GM10266 (cell line): ENCODE data around the gene PISD.
"Not testable (repeated sequence)": the region's sequence is repeated elsewhere in the genome, so short reads cannot be mapped to it uniquely, and the experiment has no call there.

Source experiments
- DNase-seq: peaks from one replicate; pipeline ENCODE4 v3.0.0; 2012; ENCODE audit errors: extremely low spot score
- TF ChIP-seq, protein P1 (sequence below): IDR thresholded peaks from 2 replicates; pipeline ENCODE4 v1.5.1; 2012; ENCODE audit warnings: mild to moderate bottlenecking, low read depth; ENCODE audit not compliant: control insufficient read depth, insufficient read depth; ENCODE audit errors: missing control alignments

PISD gene

DNA sequence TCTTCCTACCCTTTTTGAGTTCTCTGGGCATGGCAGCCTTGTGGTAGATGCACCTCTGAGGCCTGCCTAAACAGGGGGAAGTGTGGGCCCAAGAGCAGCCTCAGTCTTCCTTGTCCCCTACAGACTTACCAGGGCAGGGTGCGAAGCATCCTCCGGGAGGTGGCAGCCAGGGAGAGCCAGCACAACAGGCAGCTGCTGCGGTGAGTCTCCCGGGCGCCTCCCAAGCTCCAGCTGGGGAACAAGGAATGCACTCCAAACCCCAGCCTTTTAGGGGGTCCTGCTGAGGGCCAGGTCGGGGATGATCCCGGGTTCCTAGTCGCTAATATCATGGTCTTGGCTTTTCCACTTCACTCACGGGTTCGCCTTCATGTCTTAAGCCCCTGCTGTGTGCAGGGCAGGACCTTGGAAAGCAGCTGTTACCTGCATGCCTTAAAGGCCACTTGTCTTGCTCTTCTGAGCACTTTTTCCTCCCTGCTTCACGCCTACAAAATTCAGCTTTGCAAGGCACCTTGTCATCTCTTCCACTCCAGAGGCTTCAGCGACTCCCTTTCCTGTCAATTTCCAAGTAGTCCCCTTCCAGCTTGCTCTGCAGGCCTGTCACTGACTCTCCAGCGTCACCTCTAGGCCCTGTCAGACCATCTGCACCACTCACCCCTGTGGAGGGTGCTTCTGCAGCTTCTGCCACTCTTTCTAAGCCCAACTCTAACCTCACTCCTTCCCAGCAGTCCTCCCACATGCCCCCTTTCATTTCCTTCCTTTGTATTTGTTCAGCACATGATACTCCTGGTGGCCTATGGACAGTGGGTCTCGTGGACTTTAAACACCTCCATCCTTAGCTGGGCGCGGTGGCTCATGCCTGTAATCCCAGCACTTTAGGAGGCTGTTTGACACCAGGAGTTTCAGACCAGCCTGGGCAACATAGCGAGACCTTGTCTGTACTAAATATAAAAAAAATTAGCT lies 57.0 kb downstream of the PISD start:
- TF ChIP-seq, protein P1, sequence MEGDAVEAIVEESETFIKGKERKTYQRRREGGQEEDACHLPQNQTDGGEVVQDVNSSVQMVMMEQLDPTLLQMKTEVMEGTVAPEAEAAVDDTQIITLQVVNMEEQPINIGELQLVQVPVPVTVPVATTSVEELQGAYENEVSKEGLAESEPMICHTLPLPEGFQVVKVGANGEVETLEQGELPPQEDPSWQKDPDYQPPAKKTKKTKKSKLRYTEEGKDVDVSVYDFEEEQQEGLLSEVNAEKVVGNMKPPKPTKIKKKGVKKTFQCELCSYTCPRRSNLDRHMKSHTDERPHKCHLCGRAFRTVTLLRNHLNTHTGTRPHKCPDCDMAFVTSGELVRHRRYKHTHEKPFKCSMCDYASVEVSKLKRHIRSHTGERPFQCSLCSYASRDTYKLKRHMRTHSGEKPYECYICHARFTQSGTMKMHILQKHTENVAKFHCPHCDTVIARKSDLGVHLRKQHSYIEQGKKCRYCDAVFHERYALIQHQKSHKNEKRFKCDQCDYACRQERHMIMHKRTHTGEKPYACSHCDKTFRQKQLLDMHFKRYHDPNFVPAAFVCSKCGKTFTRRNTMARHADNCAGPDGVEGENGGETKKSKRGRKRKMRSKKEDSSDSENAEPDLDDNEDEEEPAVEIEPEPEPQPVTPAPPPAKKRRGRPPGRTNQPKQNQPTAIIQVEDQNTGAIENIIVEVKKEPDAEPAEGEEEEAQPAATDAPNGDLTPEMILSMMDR: no peak
- DNase-seq: no peak

DNA sequence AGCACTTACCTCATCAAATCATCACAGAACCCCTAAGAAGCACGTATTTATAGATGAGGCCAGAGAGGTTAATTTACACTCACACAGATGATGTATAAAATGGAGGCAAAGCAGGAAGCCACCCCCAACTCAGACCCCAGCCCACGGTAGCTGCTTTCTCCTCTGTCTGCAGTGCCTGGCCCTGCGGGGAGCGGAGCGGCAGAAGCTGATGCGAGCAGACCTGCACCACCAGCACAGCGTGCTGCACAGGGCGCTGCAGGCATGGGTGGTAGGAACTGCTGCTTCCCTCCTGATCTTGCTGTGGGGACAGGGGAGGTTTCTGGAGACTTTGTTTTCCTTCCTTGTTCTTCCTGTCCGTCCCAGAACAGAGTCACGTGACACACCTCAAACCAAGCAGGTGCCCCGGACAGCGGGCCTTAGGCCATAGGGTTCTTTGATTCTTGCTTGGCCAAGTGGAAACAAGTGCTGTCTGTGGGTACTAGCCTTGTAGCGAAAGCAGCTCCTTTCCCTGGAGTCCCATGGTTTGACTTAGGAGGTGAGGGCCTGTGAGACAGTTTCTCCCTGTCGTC lies 57.8 kb downstream of the PISD start:
- TF ChIP-seq, protein P1: no peak
- DNase-seq: no peak

DNA sequence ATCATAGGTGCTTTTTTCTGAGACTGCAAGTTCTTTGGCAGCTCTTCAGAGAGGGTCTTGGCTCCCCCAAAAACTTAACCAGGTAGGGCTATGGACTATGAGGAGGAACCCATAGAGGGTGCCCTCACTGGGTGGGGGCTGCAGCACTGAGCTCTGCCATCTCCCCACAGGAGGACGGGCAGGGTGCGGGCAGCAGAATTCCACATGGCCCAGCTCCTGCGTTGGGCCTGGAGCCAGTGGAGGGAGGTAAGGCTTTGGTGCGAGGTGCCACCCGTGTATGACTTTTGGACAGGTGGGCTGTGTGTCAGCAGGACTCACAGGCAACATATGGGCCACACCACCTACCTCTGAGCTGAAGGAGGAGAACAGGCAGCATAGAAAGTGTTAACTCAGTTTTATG lies 58.4 kb downstream of the PISD start:
- no peak for DNase-seq
- TF ChIP-seq, protein P1: no peak

DNA sequence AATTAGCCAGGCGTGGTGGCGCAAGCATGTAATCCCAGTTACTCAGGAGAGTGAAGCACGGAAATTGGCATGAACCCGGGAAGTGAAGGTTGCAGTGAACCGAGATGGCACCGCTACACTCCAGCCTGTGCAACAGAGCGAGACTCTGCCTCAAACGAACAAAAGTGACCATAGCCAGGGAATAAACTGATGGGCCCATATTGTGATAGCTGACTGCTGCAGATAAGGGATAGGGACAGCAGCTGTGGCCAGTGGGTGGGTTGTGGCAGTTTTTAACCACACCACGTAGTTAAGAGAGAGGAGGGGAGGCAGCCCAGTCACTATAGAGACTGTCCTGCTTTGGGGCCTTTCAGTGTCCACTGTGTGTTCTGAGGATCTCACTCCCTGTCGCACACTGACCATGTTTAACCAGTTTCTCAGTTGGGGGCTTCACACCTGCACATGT lies 58.9 kb downstream of the PISD start:
- TF ChIP-seq, protein P1: no peak
- no peak for DNase-seq

DNA sequence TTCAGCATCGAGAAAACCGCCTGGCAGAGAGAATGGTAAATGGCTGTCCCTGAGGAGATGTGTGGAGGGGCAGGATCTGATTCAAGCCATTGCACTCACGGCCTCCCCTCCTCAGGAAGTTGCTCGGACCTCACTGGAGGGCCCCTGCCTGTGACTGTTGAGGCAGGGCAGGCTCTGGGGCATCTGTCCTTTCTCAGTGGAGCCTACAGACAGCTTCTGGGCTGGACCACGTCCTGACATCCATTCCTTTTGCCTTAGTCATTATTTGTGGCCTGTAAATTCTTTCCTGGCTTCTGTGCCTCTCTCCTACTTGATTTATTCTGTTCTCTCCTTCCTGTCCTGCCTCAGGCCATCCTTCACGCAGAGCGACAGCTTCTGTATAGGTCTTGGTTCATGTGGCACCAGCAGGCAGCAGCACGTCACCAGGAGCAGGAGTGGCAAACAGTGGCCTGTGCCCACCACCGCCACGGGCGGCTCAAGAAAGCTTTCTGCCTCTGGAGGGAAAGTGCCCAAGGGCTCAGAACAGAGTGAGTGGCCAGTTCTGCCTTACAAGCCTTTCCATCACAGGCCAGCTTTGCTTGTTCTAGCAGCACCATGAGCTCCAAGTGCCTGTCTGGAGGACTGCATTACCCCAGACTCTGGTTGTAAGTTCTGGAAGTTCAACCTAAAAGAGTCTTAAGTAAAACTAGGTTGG lies 59.6 kb downstream of the PISD start:
- no peak for DNase-seq
- TF ChIP-seq, protein P1: no peak

DNA sequence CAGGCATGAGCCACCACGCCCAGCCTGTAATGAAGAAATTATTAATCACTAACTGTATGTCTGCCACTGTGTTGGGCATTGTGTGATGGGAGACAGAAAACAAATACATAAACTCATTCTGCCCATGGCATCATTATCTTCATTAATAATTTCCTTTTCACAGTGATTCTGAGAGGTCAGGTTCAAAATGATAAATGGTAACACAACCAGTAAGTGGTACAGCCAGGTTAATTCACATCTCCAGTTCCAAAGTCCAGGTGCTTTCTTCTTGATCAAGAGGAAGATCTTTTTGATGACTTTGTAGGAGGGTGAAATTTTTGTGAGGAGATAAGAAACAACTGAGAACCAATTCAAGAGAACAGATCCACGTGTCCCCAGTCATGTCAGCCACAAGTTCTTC lies 66.7 kb downstream of the PISD start:
- TF ChIP-seq, protein P1: no peak
- no peak for DNase-seq

DNA sequence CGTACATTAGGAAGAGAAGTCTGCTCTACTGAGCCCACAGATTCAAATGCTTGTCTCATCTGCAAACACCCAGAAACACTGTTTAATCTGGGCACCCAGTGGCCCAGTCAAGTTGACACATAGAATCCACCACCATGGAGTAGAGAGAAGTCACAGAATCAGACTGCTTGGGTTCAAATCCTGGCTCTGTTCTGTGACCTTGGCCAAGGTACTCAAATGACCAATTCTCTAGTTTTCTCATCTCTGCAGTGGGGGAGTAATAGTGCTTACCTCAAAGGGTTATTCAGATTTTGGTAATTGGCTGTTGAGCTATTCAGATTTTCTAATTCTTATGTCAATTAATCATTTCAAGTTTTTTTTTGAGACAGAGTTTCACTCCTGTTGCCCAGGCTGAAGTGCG lies 71.9 kb downstream of the PISD start:
- DNase-seq: not testable (repeated sequence)
